Nucleus accumbens (tissue), 56 donors: ENCODE data around the gene CCL22.

Experiments
- DNase-seq, 56 donors: peaks; one replicate each; lab custom pipeline; 2025; lab: John Stamatoyannopoulos, UW

The CCL22 gene

DNA sequence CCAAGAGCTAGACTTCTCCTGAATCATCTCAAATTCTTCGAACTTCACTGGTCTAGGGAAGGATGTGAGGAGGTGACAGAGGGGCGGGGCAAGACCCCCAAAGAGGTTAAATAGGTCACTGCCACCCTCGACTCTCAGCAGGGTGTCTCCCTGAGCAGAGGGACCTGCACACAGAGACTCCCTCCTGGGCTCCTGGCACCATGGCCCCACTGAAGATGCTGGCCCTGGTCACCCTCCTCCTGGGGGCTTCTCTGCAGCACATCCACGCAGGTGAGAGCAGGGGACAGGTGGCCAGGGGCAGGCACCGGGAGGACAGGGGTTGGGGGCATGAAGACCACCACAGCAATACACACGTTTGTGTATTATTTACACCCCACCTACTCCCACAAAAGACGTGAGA, 55.1 kb downstream of the CCL22 start:
- DNase-seq: no peak
